ENCODE measurements around the gene TRAPPC13.

TRAPPC13 gene

DNA sequence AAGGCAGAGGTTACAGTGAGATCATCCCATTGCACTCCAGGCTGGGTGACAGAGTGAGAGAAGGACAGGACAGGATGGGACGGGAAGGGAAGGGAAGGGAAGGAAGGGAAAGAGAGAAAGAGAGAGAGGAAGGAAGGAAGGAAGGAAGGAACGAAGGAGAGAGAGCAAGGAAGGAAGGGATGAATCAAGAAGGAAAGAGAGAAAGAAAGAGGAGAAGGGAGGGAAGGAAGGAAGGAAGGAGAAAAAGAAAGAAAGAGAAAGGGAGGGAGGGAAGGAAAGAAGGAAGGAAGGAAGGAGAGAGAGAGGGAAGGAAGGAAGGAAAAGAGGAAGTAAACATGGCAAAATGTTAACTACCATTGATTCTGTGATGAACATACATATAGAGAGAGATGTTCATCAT lies 68.3 kb downstream of the TRAPPC13 start:
- no peak for DNase-seq

DNA sequence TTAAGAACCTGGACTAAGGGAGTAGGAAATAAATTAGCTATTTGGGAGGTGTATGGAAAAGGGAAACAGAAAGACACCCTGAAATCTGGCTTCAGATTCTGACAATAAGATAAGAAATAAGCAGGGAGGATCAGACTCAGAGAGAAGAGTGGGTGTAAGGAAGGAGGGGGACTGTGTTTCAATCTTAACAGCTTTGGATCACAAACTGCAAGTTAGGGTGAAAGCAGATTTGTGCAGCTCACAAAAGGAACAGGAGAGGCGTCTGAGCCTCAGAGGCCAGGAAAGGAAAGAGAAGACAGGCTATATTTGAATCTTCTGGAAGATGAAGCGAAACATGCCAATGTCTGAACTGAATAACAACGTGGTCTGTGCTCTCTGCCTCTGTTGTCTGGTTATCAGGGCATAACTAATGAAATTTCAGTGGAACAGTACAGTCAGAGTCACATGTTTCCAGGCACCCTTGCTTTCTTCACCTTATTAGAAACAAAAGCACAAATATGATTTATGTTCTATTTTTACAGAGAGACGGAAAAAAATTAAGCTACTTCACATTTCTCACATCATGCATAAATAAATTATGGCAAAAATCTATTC lies 70.4 kb downstream of the TRAPPC13 start:
- no peak for DNase-seq

GRCh38 chr5:65695896-65696295 lies 71.1 kb downstream of the TRAPPC13 start:
- DNase-seq, result no peak

DNA sequence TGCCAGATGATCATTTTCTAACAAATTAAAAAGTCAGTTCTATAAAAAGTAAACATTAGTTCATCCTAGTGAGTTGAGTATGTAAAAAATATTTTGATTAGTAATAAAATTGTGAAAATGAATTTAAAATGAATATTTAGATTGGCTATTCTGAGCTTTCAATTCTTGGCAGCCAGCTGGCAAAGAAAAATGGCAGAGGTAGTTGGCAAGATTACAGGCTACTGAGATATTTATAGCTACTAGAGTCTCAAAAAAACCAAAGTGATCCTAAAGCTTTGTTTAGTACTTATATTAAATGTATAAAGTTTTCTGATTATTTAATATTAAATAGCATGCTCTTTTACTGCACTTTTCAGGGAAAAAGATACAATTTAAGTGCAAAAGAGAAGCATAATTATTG lies 72.1 kb downstream of the TRAPPC13 start:
- DNase-seq, result no peak

GRCh38 chr5:65699338-65699737 lies 74.5 kb downstream of the TRAPPC13 start:
- no peak for DNase-seq

DNA sequence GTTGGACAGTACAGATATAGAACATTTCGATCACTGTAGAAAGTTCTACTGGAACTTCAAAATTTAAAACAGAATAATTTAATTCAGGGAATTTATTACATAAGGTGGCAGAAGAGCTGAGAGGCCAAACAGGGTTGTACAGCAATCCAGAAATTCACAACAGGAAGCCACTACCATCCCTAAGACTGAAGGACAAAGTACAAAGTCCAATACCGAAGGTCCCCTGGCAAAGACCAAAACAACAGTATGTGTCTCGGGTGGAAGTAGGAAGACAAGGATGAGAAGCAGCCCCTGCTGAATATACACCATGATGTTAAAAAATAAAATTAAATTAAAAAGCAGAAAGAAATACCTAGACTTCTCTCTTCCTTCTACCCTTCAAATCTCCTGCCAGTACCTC lies 77.2 kb downstream of the TRAPPC13 start:
- no peak for DNase-seq

- DNase-seq, result no peak
These were observed 79.9 kb downstream of the TRAPPC13 start for GRCh38 chr5:65704621-65705239.

- DNase-seq, result no peak
These were observed 82.8 kb downstream of the TRAPPC13 start for GRCh38 chr5:65707663-65708062.

- DNase-seq, result no peak
These were observed 83.3 kb downstream of the TRAPPC13 start for GRCh38 chr5:65708145-65708544.
